ENCODE results near the gene NEK11.

Gene NEK11

GRCh38 chr3:131397889-131398288, 371.2 kb downstream of the NEK11 start:
- H3K9me3 ChIP-seq (ENCODE audit: low read length), result no peaks in the 10 kb centered on the region
- no peaks in the 10 kb centered on the region for H3F3A ChIP-seq (ENCODE audit: insufficient read depth, low read length)
- H3K79me2 ChIP-seq (ENCODE audit: insufficient read depth, low read length), result no peaks in the 10 kb centered on the region
- H3K9me2 ChIP-seq (ENCODE audit: low read depth, low read length), result no peaks in the 10 kb centered on the region
- H3K9ac ChIP-seq (ENCODE audit: low read length), result no peak overlapping the region
- no peaks in the 10 kb centered on the region for H3K4me1 ChIP-seq (ENCODE audit: insufficient read depth, low read length, severe bottlenecking)
- TF ChIP-seq CTCF (IDR thresholded peaks at IDR 0.05; ENCODE audit: low read length) (no peak), EZH2 (IDR thresholded peaks at IDR 0.05; ENCODE audit: borderline replicate concordance, low read length) (no peak)
- no peaks in the 10 kb centered on the region for H3K27me3 ChIP-seq (ENCODE audit: insufficient read depth, low read length)
- no peak overlapping the region for H3K4me3 ChIP-seq (ENCODE audit: low read depth, low read length, poor library complexity, severe bottlenecking)
- H3K27ac ChIP-seq (ENCODE audit: low read depth, low read length, poor library complexity, severe bottlenecking), result no peak overlapping the region
- no peaks in the 10 kb centered on the region for H3K36me3 ChIP-seq (ENCODE audit: insufficient read depth, low read length)
- no peak overlapping the region for H3K4me2 ChIP-seq (ENCODE audit: low read length)
- no peak overlapping the region for H2AFZ ChIP-seq (ENCODE audit: low read length)
- H4K20me1 ChIP-seq (ENCODE audit: insufficient read depth, low read length), result no peaks in the 10 kb centered on the region

All from OCI-LY1 (cell line).